Activated CD4-positive, alpha-beta memory T cell treated with anti-CD3 and anti-CD28 coated beads for 36 hours (primary cell): Measurements from ENCODE around the gene GLRA1. TPM values are rescaled to one million over a fixed set of nuclear protein-coding genes. Genes with fewer than 3 reads are reported as not detected.

Experiments
- CTCF ChIA-PET: fragments of 350-600 bp; sonication (Branson Sonifier 250); formaldehyde crosslinking; loops from one replicate; lab custom pipeline; 2021; ENCODE audit warnings: antibody characterized with exemption, inconsistent platforms; lab: Charles Lee
- POLR2A ChIA-PET: fragments of 350-600 bp; sonication (Branson Sonifier 250); formaldehyde crosslinking; loops from one replicate; lab custom pipeline; 2021; ENCODE audit warnings: antibody characterized with exemption; lab: Charles Lee
- DNase-seq: peaks from one replicate; pipeline ENCODE4 v3.0.0-alpha.2; 2020
- H3K27ac Mint-ChIP-seq: one replicate; pipeline ENCODE4 v1.8.0; 2021; ENCODE audit warnings: mixed read lengths
- H3K27me3 Mint-ChIP-seq: one replicate; pipeline ENCODE4 v1.8.0; 2021; ENCODE audit warnings: mixed read lengths
- H3K36me3 Mint-ChIP-seq: one replicate; pipeline ENCODE4 v1.8.0; 2021; ENCODE audit warnings: mixed read lengths
- H3K4me1 Mint-ChIP-seq: one replicate; pipeline ENCODE4 v1.8.0; 2021; ENCODE audit warnings: low read depth, mixed read lengths
- H3K4me3 Mint-ChIP-seq: one replicate; pipeline ENCODE4 v1.8.0; 2021; ENCODE audit warnings: mild to moderate bottlenecking, mixed read lengths
- H3K9me3 Mint-ChIP-seq: one replicate; pipeline ENCODE4 v1.8.0; 2021; ENCODE audit warnings: mixed read lengths
- intact Hi-C: fragments of 100-400 bp; cut with micrococcal nuclease; formaldehyde crosslinking; loops from one replicate; pipeline ENCODE4 v1.15.1; 2023
- total RNA-seq, 2 experiments: library from RNA; stranded (reverse); gene quantifications; one replicate each; pipeline ENCODE4 v1.2.3, GENCODE V29; 2021

The GLRA1 gene
- total RNA-seq, 2 experiments from 2014 or later, result not detected

- Mint-ChIP-seq H3K27me3 (no peaks in the 10 kb centered on the region), H3K36me3 (peaks cover 51% of the 10 kb centered on the region), H3K9me3 (peaks cover 37% of the 10 kb centered on the region), H3K27ac (no peak overlapping the region), H3K4me3 (no peak overlapping the region), H3K4me1 (peaks cover 20% of the 10 kb centered on the region)
- ChIA-PET CTCF (interaction anchor here (2.9 kb wide), 1 partner anchor 314 kb away, joined by 13 read pairs; no protein-coding TSS in a partner anchor), POLR2A (interaction anchor here (0.6 kb wide), 1 partner anchor 257 kb away, joined by 3 read pairs; no protein-coding TSS in a partner anchor)
- no peak for DNase-seq
- intact Hi-C loops, result no loop called here
Observed at GRCh38 chr5:151829370-151829769, 95.3 kb downstream of the GLRA1 start.

GRCh38 chr5:151825445-151825844, 99.2 kb downstream of the GLRA1 start:
- no peak overlapping the region for H3K27ac Mint-ChIP-seq
- DNase-seq, result peak; percentile 38
- H3K36me3 Mint-ChIP-seq, result peaks cover 24% of the 10 kb centered on the region
- H3K9me3 Mint-ChIP-seq, result peaks cover 8% of the 10 kb centered on the region
- H3K4me3 Mint-ChIP-seq, result no peak overlapping the region
- H3K27me3 Mint-ChIP-seq, result no peaks in the 10 kb centered on the region
- CTCF ChIA-PET, result interaction anchor here (0.7 to 5.0 kb wide), 21 partner anchors 8 to 689 kb away, joined by 3 to 134 read pairs (median 6); partner anchors contain the start of genes ATOX1 and GLRA1
- H3K4me1 Mint-ChIP-seq, result peaks cover 8% of the 10 kb centered on the region
- intact Hi-C loops, result loop anchor here (1.0 to 2.0 kb wide), 2 partner anchors 318 to 679 kb away; no protein-coding TSS in a partner anchor
- POLR2A ChIA-PET, result no interaction called here

- ChIA-PET CTCF (interaction anchor here (1.6 to 4.1 kb wide), 2 partner anchors 170 to 526 kb away, joined by 3 to 38 read pairs; no protein-coding TSS in a partner anchor), POLR2A (no interaction called here)
- Mint-ChIP-seq H3K27ac (no peak overlapping the region), H3K27me3 (no peaks in the 10 kb centered on the region), H3K36me3 (peaks cover 8% of the 10 kb centered on the region), H3K9me3 (no peaks in the 10 kb centered on the region), H3K4me1 (no peaks in the 10 kb centered on the region), H3K4me3 (no peak overlapping the region)
- no peak for DNase-seq
- intact Hi-C loops, result no loop called here
Observed at GRCh38 chr5:151822141-151822540, 102.5 kb downstream of the GLRA1 start.

GRCh38 chr5:151820903-151821302, 103.7 kb downstream of the GLRA1 start:
- CTCF ChIA-PET, result interaction anchor here (2.2 kb wide), 1 partner anchor 322 kb away, joined by 8 read pairs; no protein-coding TSS in a partner anchor
- DNase-seq, result no peak

GRCh38 chr5:151820271-151820670, 104.4 kb downstream of the GLRA1 start:
- CTCF ChIA-PET, result interaction anchor here (2.2 kb wide), 1 partner anchor 323 kb away, joined by 8 read pairs; no protein-coding TSS in a partner anchor
- H3K36me3 Mint-ChIP-seq, result peaks cover 5% of the 10 kb centered on the region
- H3K4me3 Mint-ChIP-seq, result no peak overlapping the region
- no peaks in the 10 kb centered on the region for H3K4me1 Mint-ChIP-seq
- POLR2A ChIA-PET, result no interaction called here
- no peaks in the 10 kb centered on the region for H3K27me3 Mint-ChIP-seq
- H3K27ac Mint-ChIP-seq, result no peak overlapping the region
- H3K9me3 Mint-ChIP-seq, result no peaks in the 10 kb centered on the region
- intact Hi-C loops, result no loop called here
- no peak for DNase-seq

More at GRCh38 chr5:151820903-151821302, 103.7 kb downstream of the GLRA1 start:
- POLR2A ChIA-PET, result no interaction called here
- H3K36me3 Mint-ChIP-seq, result peaks cover 5% of the 10 kb centered on the region
- H3K4me1 Mint-ChIP-seq, result no peaks in the 10 kb centered on the region
- no peak overlapping the region for H3K27ac Mint-ChIP-seq
- intact Hi-C loops, result no loop called here
- H3K27me3 Mint-ChIP-seq, result no peaks in the 10 kb centered on the region
- no peak overlapping the region for H3K4me3 Mint-ChIP-seq
- H3K9me3 Mint-ChIP-seq, result no peaks in the 10 kb centered on the region

GRCh38 chr5:151819830-151820229, 104.8 kb downstream of the GLRA1 start:
- no peak for DNase-seq
- ChIA-PET POLR2A (no interaction called here), CTCF (interaction anchor here (1.0 to 2.2 kb wide), 2 partner anchors 78 to 323 kb away, joined by 4 to 8 read pairs; no protein-coding TSS in a partner anchor)
- H3K27me3 Mint-ChIP-seq, result no peaks in the 10 kb centered on the region
- no peak overlapping the region for H3K4me3 Mint-ChIP-seq
- H3K9me3 Mint-ChIP-seq, result no peaks in the 10 kb centered on the region
- intact Hi-C loops, result no loop called here
- H3K4me1 Mint-ChIP-seq, result no peaks in the 10 kb centered on the region
- H3K36me3 Mint-ChIP-seq, result peaks cover 9% of the 10 kb centered on the region
- no peak overlapping the region for H3K27ac Mint-ChIP-seq

GRCh38 chr5:151815051-151815450, 109.6 kb downstream of the GLRA1 start:
- H3K27me3 Mint-ChIP-seq, result no peaks in the 10 kb centered on the region
- intact Hi-C loops, result no loop called here
- DNase-seq, result no peak
- H3K9me3 Mint-ChIP-seq, result peaks cover 3% of the 10 kb centered on the region
- CTCF ChIA-PET, result interaction anchor here (1.3 to 2.7 kb wide), 3 partner anchors 10 to 328 kb away, joined by 4 to 12 read pairs (median 5); no protein-coding TSS in a partner anchor
- H3K4me3 Mint-ChIP-seq, result no peak overlapping the region
- H3K27ac Mint-ChIP-seq, result no peak overlapping the region
- POLR2A ChIA-PET, result no interaction called here
- peaks cover 14% of the 10 kb centered on the region for H3K4me1 Mint-ChIP-seq
- peaks cover 52% of the 10 kb centered on the region for H3K36me3 Mint-ChIP-seq

- intact Hi-C loops, result no loop called here
- POLR2A ChIA-PET, result no interaction called here
- peaks cover 3% of the 10 kb centered on the region for H3K9me3 Mint-ChIP-seq
- no peaks in the 10 kb centered on the region for H3K27me3 Mint-ChIP-seq
- CTCF ChIA-PET, result interaction anchor here (0.6 to 1.4 kb wide), 2 partner anchors 12 to 24 kb away, joined by 4 to 6 read pairs; no protein-coding TSS in a partner anchor
- peaks cover 65% of the 10 kb centered on the region for H3K36me3 Mint-ChIP-seq
- H3K27ac Mint-ChIP-seq, result no peak overlapping the region
- H3K4me3 Mint-ChIP-seq, result no peak overlapping the region
- DNase-seq, result no peak
- peaks cover 20% of the 10 kb centered on the region for H3K4me1 Mint-ChIP-seq
Observed at GRCh38 chr5:151812757-151813309, 111.8 kb downstream of the GLRA1 start.

GRCh38 chr5:151811593-151812321, 112.9 kb downstream of the GLRA1 start:
- Mint-ChIP-seq H3K9me3 (peaks cover 3% of the 10 kb centered on the region), H3K4me1 (peaks cover 27% of the 10 kb centered on the region), H3K27ac (no peak overlapping the region), H3K36me3 (peaks cover 69% of the 10 kb centered on the region), H3K4me3 (no peak overlapping the region), H3K27me3 (no peaks in the 10 kb centered on the region)
- intact Hi-C loops, result no loop called here
- ChIA-PET CTCF (interaction anchor here (0.6 to 1.4 kb wide), 2 partner anchors 13 to 23 kb away, joined by 4 to 6 read pairs; no protein-coding TSS in a partner anchor), POLR2A (no interaction called here)
- no peak for DNase-seq

GRCh38 chr5:151810897-151811296, 113.8 kb downstream of the GLRA1 start:
- H3K27ac Mint-ChIP-seq, result peak overlapping the region; percentile 65
- intact Hi-C loops, result no loop called here
- no peaks in the 10 kb centered on the region for H3K27me3 Mint-ChIP-seq
- peaks cover 30% of the 10 kb centered on the region for H3K4me1 Mint-ChIP-seq
- ChIA-PET CTCF (no interaction called here), POLR2A (no interaction called here)
- H3K4me3 Mint-ChIP-seq, result no peak overlapping the region
- DNase-seq, result no peak
- H3K9me3 Mint-ChIP-seq, result peaks cover 3% of the 10 kb centered on the region
- H3K36me3 Mint-ChIP-seq, result peaks cover 76% of the 10 kb centered on the region

GRCh38 chr5:151810449-151810848, 114.2 kb downstream of the GLRA1 start:
- peaks cover 79% of the 10 kb centered on the region for H3K36me3 Mint-ChIP-seq
- CTCF ChIA-PET, result interaction anchor here (0.6 kb wide), 1 partner anchor 40 kb away, joined by 3 read pairs; no protein-coding TSS in a partner anchor
- no peak overlapping the region for H3K4me3 Mint-ChIP-seq
- peaks cover 34% of the 10 kb centered on the region for H3K4me1 Mint-ChIP-seq
- no peak for DNase-seq
- POLR2A ChIA-PET, result no interaction called here
- intact Hi-C loops, result no loop called here
- no peaks in the 10 kb centered on the region for H3K27me3 Mint-ChIP-seq
- H3K27ac Mint-ChIP-seq, result no peak overlapping the region
- H3K9me3 Mint-ChIP-seq, result peaks cover 3% of the 10 kb centered on the region
